Stomach (tissue), 9 donors: ENCODE results near the gene RPL13. TPM values are rescaled to one million over a fixed set of nuclear protein-coding genes. Genes with fewer than 3 reads are reported as not detected.

ENCODE experiments used
- DNase-seq, 2 donors: peaks; one replicate each; pipeline versions ENCODE4 v3.0.0 to v3.0.0-alpha.2; 2013 to 2019
- H3K27ac ChIP-seq, 5 donors: fragments of 200-600 bp in 4 of 5; sonication (generic) in 4 of 5; one replicate each; pipeline ENCODE4 v1.5.1; 2013 to 2019; ENCODE audit warnings: mild to moderate bottlenecking in 1 of 5, moderate library complexity in 1 of 5
- H3K27me3 ChIP-seq, 3 donors: fragments of 200-600 bp; sonication (generic); one replicate each; pipeline ENCODE4 v1.5.1; 2017 to 2019; ENCODE audit warnings: mixed run types in 1 of 3
- H3K36me3 ChIP-seq, 4 donors: fragments of 200-600 bp; sonication (generic); 1 replicate in 3 of 4; 2 replicates in 1 of 4; pipeline ENCODE4 v1.5.1; 2016 to 2019
- H3K4me1 ChIP-seq, 4 donors: fragments of 200-600 bp; sonication (generic); one replicate each; pipeline ENCODE4 v1.5.1; 2016 to 2019
- H3K4me3 ChIP-seq, 4 donors: fragments of 200-600 bp; sonication (generic) in 3 of 4; one replicate each; pipeline ENCODE4 v1.5.1; 2016 to 2019; ENCODE audit warnings: mild to moderate bottlenecking in 1 of 4
- H3K9me3 ChIP-seq, 4 donors: fragments of 200-600 bp; sonication (generic); one replicate each; pipeline ENCODE4 v1.5.1; 2016 to 2019
- EP300 ChIP-seq: sonication (generic); formaldehyde crosslinking; IDR thresholded peaks from one replicate; pipeline ENCODE4 v1.6.1; 2017; ENCODE audit warnings: antibody characterized with exemption
- POLR2A ChIP-seq, 4 donors: fragments of 450-650 bp; IDR thresholded peaks; one replicate each; pipeline ENCODE4 v1.6.1; 2016; ENCODE audit warnings: antibody characterized with exemption in 4 of 4, control low read depth in 2 of 4, mild to moderate bottlenecking in 1 of 4, moderate library complexity in 1 of 4
- POLR2AphosphoS5 ChIP-seq, 3 donors: sonication (generic); formaldehyde crosslinking; IDR thresholded peaks; one replicate each; pipeline ENCODE4 v1.6.1; 2016; ENCODE audit warnings: antibody characterized with exemption in 3 of 3
- WGBS, 5 donors: extraction: QIAGEN DNeasy Blood & Tissue Kit in 3 of 5; methylation state at CpG; one replicate each; pipeline versions ENCODE4 v1.1.5 to v1.1.7; 2013 to 2018; 5-methylcytosine and 5-hydroxymethylcytosine counted together
- intact Hi-C: fragments of 100-400 bp; cut with DNase I; formaldehyde crosslinking; loops from one replicate; pipeline ENCODE4 v1.15.1; 2023; ENCODE audit warnings: low total_unique reads
- polyA plus RNA-seq, 3 donors: library from polyadenylated mRNA; stranded (reverse); fragments of 200-250 nt; gene quantifications; one replicate each; pipeline ENCODE4 v1.2.3, GENCODE V29; 2013
- total RNA-seq, 5 donors: library from RNA; depleted of rRNA; stranded (reverse); fragments of >200 nt; gene quantifications; one replicate each; pipeline versions ENCODE4 v1.1.0 to v1.2.3, GENCODE V29; 2014 to 2016
- TF ChIP-seq, protein P1 (sequence below), 7 experiments: fragments of 450-650 bp in 4 of 7; fragments of 200-600 bp in 3 of 7; sonication (generic) in 3 of 7; IDR thresholded peaks; one replicate each; pipeline ENCODE4 v1.5.1; 2016 to 2019; ENCODE audit warnings: antibody characterized with exemption in 7 of 7, control low read depth in 2 of 7, mild to moderate bottlenecking in 1 of 7
- donor health status: healthy with polysubstance abuse.
- donor health status: Bipolar disorder and iron deficiency.
- donor health status: healthy.

RPL13 gene
- total and polyA plus RNA-seq, 8 donors = 2,053 to 10,054 (median 4,321) TPM

DNA sequence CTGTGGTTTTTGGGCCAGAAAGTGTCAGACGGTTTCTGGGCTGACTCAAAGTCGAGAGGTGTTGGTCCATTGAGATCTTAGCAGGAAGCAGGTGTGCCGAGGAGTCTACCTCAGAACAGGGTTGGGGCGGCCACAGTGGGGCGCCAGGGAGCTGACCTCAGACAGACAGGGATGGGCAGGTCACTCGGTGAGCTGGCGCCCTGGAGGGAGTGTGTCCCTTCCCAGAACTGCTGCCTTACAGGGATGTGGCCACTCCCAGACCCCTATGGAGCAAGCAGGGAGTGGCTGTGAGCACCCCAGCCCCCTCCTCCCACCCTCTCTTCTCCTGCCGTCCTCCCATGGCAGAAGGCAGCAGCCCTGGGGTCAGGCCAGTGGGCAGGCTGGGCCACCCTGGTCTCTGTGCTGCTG, 39.0 kb downstream of the RPL13 start:
- peaks cover 0 to 23% (median 5%) of the 10 kb centered on the region in 3 donors for H3K27me3 ChIP-seq
- peak in 1 of 2 donors; percentile 41 for DNase-seq
- 32 to 47% (median 39%) methylated on average over 3 to 8 of the region's 8 CpGs for WGBS, 5 donors
- intact Hi-C loops = no loop called here
- peaks cover 0 to 15% (median 10%) of the 10 kb centered on the region in 4 donors for H3K4me1 ChIP-seq
- TF ChIP-seq, protein P1, sequence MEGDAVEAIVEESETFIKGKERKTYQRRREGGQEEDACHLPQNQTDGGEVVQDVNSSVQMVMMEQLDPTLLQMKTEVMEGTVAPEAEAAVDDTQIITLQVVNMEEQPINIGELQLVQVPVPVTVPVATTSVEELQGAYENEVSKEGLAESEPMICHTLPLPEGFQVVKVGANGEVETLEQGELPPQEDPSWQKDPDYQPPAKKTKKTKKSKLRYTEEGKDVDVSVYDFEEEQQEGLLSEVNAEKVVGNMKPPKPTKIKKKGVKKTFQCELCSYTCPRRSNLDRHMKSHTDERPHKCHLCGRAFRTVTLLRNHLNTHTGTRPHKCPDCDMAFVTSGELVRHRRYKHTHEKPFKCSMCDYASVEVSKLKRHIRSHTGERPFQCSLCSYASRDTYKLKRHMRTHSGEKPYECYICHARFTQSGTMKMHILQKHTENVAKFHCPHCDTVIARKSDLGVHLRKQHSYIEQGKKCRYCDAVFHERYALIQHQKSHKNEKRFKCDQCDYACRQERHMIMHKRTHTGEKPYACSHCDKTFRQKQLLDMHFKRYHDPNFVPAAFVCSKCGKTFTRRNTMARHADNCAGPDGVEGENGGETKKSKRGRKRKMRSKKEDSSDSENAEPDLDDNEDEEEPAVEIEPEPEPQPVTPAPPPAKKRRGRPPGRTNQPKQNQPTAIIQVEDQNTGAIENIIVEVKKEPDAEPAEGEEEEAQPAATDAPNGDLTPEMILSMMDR (IDR thresholded peaks at IDR 0.05) = no peak
- TF ChIP-seq POLR2A (IDR thresholded peaks at IDR 0.05) = no peak
- TF ChIP-seq EP300 = no peak
- TF ChIP-seq POLR2AphosphoS5 (IDR thresholded peaks at IDR 0.05) = no peak
- H3K9me3 ChIP-seq = no peaks in the 10 kb centered on the region
- H3K4me3 ChIP-seq = no peak overlapping the region
- no peaks in the 10 kb centered on the region for H3K36me3 ChIP-seq
- no peak overlapping the region for H3K27ac ChIP-seq

DNA sequence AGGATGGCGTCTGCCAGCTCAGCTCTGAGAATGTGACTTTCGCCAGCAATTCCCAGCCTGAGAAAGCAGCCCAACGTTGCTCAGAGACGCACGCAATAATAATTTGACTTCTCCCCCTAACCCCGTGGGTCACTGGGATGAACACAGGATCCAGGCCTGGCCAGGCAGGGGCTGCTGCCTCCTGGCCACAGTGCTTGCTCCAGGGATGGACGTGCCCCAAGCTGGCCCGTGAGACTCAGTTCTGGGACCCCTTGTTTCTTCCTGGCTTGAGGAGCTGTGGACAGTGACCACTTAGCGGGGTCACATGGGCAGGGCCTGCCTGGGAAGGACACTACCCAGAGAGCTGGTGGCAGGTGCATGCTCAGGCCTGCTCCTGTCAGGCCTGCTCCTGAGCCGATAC, 39.4 kb downstream of the RPL13 start:
- intact Hi-C loops = no loop called here
- Histone ChIP-seq H3K9me3 (no peaks in the 10 kb centered on the region), H3K27me3 (peaks cover 0 to 27% (median 5%) of the 10 kb centered on the region in 3 donors), H3K27ac (no peak overlapping the region), H3K36me3 (no peaks in the 10 kb centered on the region), H3K4me1 (peaks cover 0 to 15% (median 10%) of the 10 kb centered on the region in 4 donors), H3K4me3 (no peak overlapping the region)
- DNase-seq = no peak
- WGBS, 5 donors = 77 to 91% (median 85%) methylated on average over 6 to 10 of the region's 10 CpGs
- TF ChIP-seq, protein P1 (IDR thresholded peaks at IDR 0.05) = no peak
- TF ChIP-seq EP300 (no peak), POLR2A (IDR thresholded peaks at IDR 0.05) (no peak), POLR2AphosphoS5 (IDR thresholded peaks at IDR 0.05) (no peak)

DNA sequence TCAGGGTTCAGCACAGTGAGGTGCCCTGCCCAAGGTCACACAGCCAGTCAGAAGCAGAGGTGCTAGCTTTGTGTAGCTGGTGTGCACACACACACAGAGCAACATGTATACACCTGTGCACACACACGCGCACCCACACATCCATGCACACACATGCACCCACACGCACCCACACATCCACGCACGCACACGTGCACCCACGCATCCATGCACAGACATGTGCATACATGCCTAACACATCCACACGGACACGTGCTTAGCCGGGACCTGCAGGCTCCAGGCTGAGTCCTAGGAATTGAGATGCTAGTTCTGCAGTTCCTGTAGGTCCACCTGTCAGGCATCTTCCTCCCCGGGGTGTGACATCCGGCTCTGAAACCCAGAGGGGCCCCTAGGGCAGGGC, 39.9 kb downstream of the RPL13 start:
- Histone ChIP-seq H3K36me3 (no peaks in the 10 kb centered on the region), H3K9me3 (no peaks in the 10 kb centered on the region), H3K27me3 (peaks cover 0 to 33% (median 5%) of the 10 kb centered on the region in 3 donors), H3K27ac (no peak overlapping the region), H3K4me1 (peaks cover 0 to 15% (median 10%) of the 10 kb centered on the region in 4 donors), H3K4me3 (no peak overlapping the region)
- 77 to 85% (median 83%) methylated on average over 12 of the region's 12 CpGs for WGBS, 5 donors
- intact Hi-C loops = no loop called here
- no peak for TF ChIP-seq EP300
- no peak for TF ChIP-seq POLR2A (IDR thresholded peaks at IDR 0.05)
- TF ChIP-seq POLR2AphosphoS5 (IDR thresholded peaks at IDR 0.05) = no peak
- TF ChIP-seq, protein P1 (IDR thresholded peaks at IDR 0.05) = no peak
- no peak for DNase-seq

DNA sequence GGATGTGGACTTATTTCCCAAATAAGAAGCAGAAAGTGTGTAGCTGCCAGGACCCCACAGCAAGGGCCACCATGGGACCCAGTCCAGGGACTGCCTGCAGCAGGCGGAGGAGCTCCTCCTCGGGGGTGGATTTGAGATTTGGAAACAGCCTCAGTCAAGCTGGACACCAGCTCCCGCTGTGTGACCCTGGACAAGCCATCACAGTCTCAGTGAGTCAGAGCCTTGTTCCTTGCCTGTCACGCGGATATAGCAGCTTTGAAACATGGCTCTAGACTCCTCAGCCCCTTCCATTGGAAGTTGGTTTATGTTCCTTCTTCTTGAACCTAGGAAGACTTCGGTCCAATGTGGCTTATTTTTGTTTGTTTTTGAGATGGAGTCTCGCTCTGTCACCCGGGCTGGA, 40.5 kb downstream of the RPL13 start:
- 60 to 78% (median 74%) methylated on average over 8 of the region's 8 CpGs for WGBS, 5 donors
- intact Hi-C loops = no loop called here

More for the DNA sequence above, 40.5 kb downstream of the RPL13 start:
- H3K9me3 ChIP-seq = no peaks in the 10 kb centered on the region
- no peak for DNase-seq
- no peak overlapping the region for H3K4me3 ChIP-seq
- H3K4me1 ChIP-seq = peaks cover 0 to 15% (median 10%) of the 10 kb centered on the region in 4 donors
- H3K36me3 ChIP-seq = no peaks in the 10 kb centered on the region
- peaks cover 0 to 38% (median 5%) of the 10 kb centered on the region in 3 donors for H3K27me3 ChIP-seq
- H3K27ac ChIP-seq = no peak overlapping the region
- TF ChIP-seq POLR2AphosphoS5 (IDR thresholded peaks at IDR 0.05) (no peak), EP300 (no peak), POLR2A (IDR thresholded peaks at IDR 0.05) (no peak)
- TF ChIP-seq, protein P1 (IDR thresholded peaks at IDR 0.05) = no peak
